Nephron (organoid): ENCODE data around the gene SSBP2.
A peak's percentile ranks its signal among the peaks of the same experiment; 100 is the strongest.

Experiments used
- H3K27ac Mint-ChIP-seq, 3 experiments: 2 replicates each; pipeline ENCODE4 v1.8.0; 2020; ENCODE audit warnings: mixed read lengths in 3 of 3, mild to moderate bottlenecking in 2 of 3, moderate library complexity in 1 of 3
- H3K27me3 Mint-ChIP-seq: 2 replicates; pipeline ENCODE4 v1.8.0; 2021; ENCODE audit warnings: low read depth, mild to moderate bottlenecking, moderate library complexity, mixed read lengths
- H3K36me3 Mint-ChIP-seq: 2 replicates; pipeline ENCODE4 v1.8.0; 2020; ENCODE audit warnings: low read depth, mixed read lengths
- H3K4me1 Mint-ChIP-seq: 2 replicates; pipeline ENCODE4 v1.8.0; 2020; ENCODE audit warnings: mixed read lengths
- H3K4me3 Mint-ChIP-seq, 3 experiments: 2 replicates each; pipeline ENCODE4 v1.8.0; 2020; ENCODE audit warnings: mild to moderate bottlenecking in 3 of 3, mixed read lengths in 3 of 3, moderate library complexity in 2 of 3
- H3K9me3 Mint-ChIP-seq: 2 replicates; pipeline ENCODE4 v1.8.0; 2020; ENCODE audit warnings: mixed read lengths
- CTCF ChIP-seq, 3 experiments: fragments of 200-600 bp; sonication (generic); IDR thresholded peaks; one replicate each; pipeline ENCODE4 v1.5.0; 2021; ENCODE audit warnings: antibody characterized with exemption in 3 of 3; ENCODE audit not compliant: unreplicated experiment in 3 of 3

Gene SSBP2

GRCh38 chr5:81728301-81728700, 22.6 kb downstream of the SSBP2 start:
- H3K4me3 Mint-ChIP-seq: no peak overlapping the region
- peaks cover 30% of the 10 kb centered on the region for H3K4me1 Mint-ChIP-seq
- no peak overlapping the region for H3K27ac Mint-ChIP-seq
- H3K27me3 Mint-ChIP-seq: no peaks in the 10 kb centered on the region
- no peak for TF ChIP-seq CTCF (IDR thresholded peaks at IDR 0.05; ENCODE audit: unreplicated experiment in 3 of 3)
- no peaks in the 10 kb centered on the region for H3K36me3 Mint-ChIP-seq
- no peaks in the 10 kb centered on the region for H3K9me3 Mint-ChIP-seq

GRCh38 chr5:81726297-81726696, 24.6 kb downstream of the SSBP2 start:
- H3K4me1 Mint-ChIP-seq: peaks cover 35% of the 10 kb centered on the region
- no peaks in the 10 kb centered on the region for H3K9me3 Mint-ChIP-seq
- H3K27me3 Mint-ChIP-seq: no peaks in the 10 kb centered on the region
- peak overlapping the region in 2 of 3 experiments; percentile 16 to 30 for H3K27ac Mint-ChIP-seq
- no peak for TF ChIP-seq CTCF (IDR thresholded peaks at IDR 0.05; ENCODE audit: unreplicated experiment in 3 of 3)
- H3K4me3 Mint-ChIP-seq: no peak overlapping the region
- H3K36me3 Mint-ChIP-seq: no peaks in the 10 kb centered on the region

GRCh38 chr5:81724571-81724970, 26.3 kb downstream of the SSBP2 start:
- no peak for TF ChIP-seq CTCF (IDR thresholded peaks at IDR 0.05; ENCODE audit: unreplicated experiment in 3 of 3)
- no peaks in the 10 kb centered on the region for H3K36me3 Mint-ChIP-seq
- H3K4me1 Mint-ChIP-seq: peaks cover 51% of the 10 kb centered on the region
- no peaks in the 10 kb centered on the region for H3K9me3 Mint-ChIP-seq
- no peak overlapping the region for H3K27ac Mint-ChIP-seq
- no peaks in the 10 kb centered on the region for H3K27me3 Mint-ChIP-seq
- no peak overlapping the region for H3K4me3 Mint-ChIP-seq

- Mint-ChIP-seq H3K4me1 (peaks cover 55% of the 10 kb centered on the region), H3K36me3 (no peaks in the 10 kb centered on the region), H3K27me3 (no peaks in the 10 kb centered on the region), H3K27ac (peak overlapping the region in 1 of 3 experiments; percentile 18), H3K4me3 (no peak overlapping the region), H3K9me3 (no peaks in the 10 kb centered on the region)
- no peak for TF ChIP-seq CTCF (IDR thresholded peaks at IDR 0.05; ENCODE audit: unreplicated experiment in 3 of 3)
Observed at GRCh38 chr5:81724108-81724507, 26.8 kb downstream of the SSBP2 start.

DNA sequence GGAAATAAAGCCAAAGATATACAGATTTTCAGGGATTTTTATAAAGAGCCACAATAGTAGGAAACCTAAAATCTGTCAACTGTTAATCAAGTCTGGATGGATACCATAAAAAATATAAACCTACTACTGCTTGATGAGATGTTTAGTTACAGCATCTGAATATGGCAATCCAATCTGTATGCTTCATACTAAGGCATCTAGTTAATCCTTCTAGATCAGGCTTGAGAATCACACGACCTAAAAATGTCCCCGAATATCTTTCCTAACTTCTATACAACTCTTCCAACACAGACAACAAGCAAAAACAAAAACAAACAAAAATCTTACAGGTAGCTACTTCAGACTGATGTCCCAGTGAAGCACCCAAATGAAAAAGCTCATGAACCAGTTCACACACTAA, 29.8 kb downstream of the SSBP2 start:
- H3K27me3 Mint-ChIP-seq: no peaks in the 10 kb centered on the region
- TF ChIP-seq CTCF (IDR thresholded peaks at IDR 0.05; ENCODE audit: unreplicated experiment in 3 of 3): no peak
- peaks cover 61% of the 10 kb centered on the region for H3K4me1 Mint-ChIP-seq
- H3K9me3 Mint-ChIP-seq: no peaks in the 10 kb centered on the region
- H3K27ac Mint-ChIP-seq: peak overlapping the region; percentile 4 to 61 (median 59)
- peaks cover 5% of the 10 kb centered on the region for H3K36me3 Mint-ChIP-seq
- peak overlapping the region in 1 of 3 experiments; percentile 16 for H3K4me3 Mint-ChIP-seq

DNA sequence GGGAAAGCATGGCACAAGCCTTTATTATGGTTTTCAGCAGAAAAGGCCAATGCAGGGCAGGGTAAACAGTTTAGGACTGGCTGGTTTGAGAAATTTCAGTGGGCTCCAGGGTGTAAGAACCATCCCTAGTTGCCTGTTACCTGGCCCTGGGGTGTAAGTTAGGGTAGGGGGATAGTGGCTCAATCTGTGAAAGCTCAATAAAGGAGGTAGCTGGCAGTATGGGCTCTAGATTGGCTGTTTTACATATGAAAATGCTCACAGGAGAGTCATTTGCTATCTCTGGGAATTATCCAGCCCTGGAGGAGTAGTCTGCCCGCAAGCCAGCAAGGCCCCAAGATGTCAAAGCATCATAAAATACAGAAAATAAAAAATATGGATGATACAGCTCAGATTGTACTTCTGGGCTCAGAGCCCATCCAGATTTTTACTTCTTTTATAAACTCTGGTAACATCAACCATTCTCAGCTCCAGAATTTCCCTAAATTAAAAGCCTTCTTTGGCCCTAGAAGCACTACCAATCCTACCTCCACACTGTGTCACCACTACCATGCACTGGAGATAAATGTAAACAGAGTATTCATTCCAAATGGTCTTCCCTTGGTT, 31.1 kb downstream of the SSBP2 start:
- Mint-ChIP-seq H3K4me3 (peak overlapping the region in 2 of 3 experiments; percentile 14 to 41), H3K27ac (peak overlapping the region; percentile 59 to 88 (median 80)), H3K36me3 (peaks cover 15% of the 10 kb centered on the region), H3K4me1 (peaks cover 57% of the 10 kb centered on the region), H3K27me3 (no peaks in the 10 kb centered on the region), H3K9me3 (no peaks in the 10 kb centered on the region)
- TF ChIP-seq CTCF (IDR thresholded peaks at IDR 0.05; ENCODE audit: unreplicated experiment in 3 of 3): no peak
